GM23338 (cell line): ENCODE data around the gene GLRX. TPM values are rescaled to one million over a fixed set of nuclear protein-coding genes. Genes with fewer than 3 reads are reported as not detected.

Experiments
- ATAC-seq: fragments of 200-7000 bp; cut with Tn5 transposase; 3 replicates; pipeline ENCODE4 v1.9.1; 2020
- DNase-seq: peaks from one replicate; pipeline ENCODE4 v3.0.0-alpha.2; 2015; ENCODE audit warnings: low spot score
- H2AFZ ChIP-seq: fragments of 200-600 bp; sonication (generic); 2 replicates; pipeline ENCODE4 v1.8.0; 2016; ENCODE audit warnings: antibody characterized with exemption, mild to moderate bottlenecking, moderate library complexity
- H3F3A ChIP-seq: fragments of 200-600 bp; sonication (generic); replicated peaks from 2 replicates; pipeline ENCODE4 v1.8.0; 2017; ENCODE audit warnings: antibody characterized with exemption, mixed run types, low read depth
- H3K27ac ChIP-seq: fragments of 200-600 bp; sonication (generic); 2 replicates; pipeline ENCODE4 v1.6.1; 2016; ENCODE audit warnings: low read depth
- H3K27me3 ChIP-seq: fragments of 200-600 bp; sonication (generic); 2 replicates; pipeline ENCODE4 v1.8.0; 2016; ENCODE audit warnings: mild to moderate bottlenecking, mixed run types, moderate library complexity; ENCODE audit not compliant: insufficient read depth
- H3K36me3 ChIP-seq: fragments of 200-600 bp; sonication (generic); 2 replicates; pipeline ENCODE4 v1.8.0; 2016; ENCODE audit warnings: mild to moderate bottlenecking; ENCODE audit not compliant: insufficient read depth
- H3K4me1 ChIP-seq: fragments of 200-600 bp; sonication (generic); 2 replicates; pipeline ENCODE4 v1.8.0; 2016; ENCODE audit warnings: mild to moderate bottlenecking, moderate library complexity; ENCODE audit not compliant: insufficient read depth
- H3K4me2 ChIP-seq: fragments of 200-600 bp; sonication (generic); 2 replicates; pipeline ENCODE4 v1.7.1; 2017; ENCODE audit warnings: mixed run types
- H3K4me3 ChIP-seq: fragments of 200-600 bp; sonication (generic); 2 replicates; pipeline ENCODE4 v1.6.1; 2016; ENCODE audit warnings: mixed run types
- H3K79me2 ChIP-seq: fragments of 200-600 bp; sonication (generic); replicated peaks from 2 replicates; pipeline ENCODE4 v1.8.0; 2017; ENCODE audit warnings: mild to moderate bottlenecking; ENCODE audit not compliant: insufficient read depth
- H3K9me2 ChIP-seq: fragments of 200-600 bp; sonication (generic); 2 replicates; pipeline ENCODE4 v1.8.0; 2017; ENCODE audit not compliant: insufficient read depth
- H4K20me1 ChIP-seq: fragments of 200-600 bp; sonication (generic); replicated peaks from 2 replicates; pipeline ENCODE4 v1.8.0; 2017; ENCODE audit warnings: mild to moderate bottlenecking; ENCODE audit not compliant: insufficient read depth
- H3K27ac Mint-ChIP-seq: 2 replicates; pipeline ENCODE4 v1.8.0; 2020; ENCODE audit warnings: inconsistent platforms, mild to moderate bottlenecking, moderate library complexity, mixed read lengths
- H3K27me3 Mint-ChIP-seq: 3 replicates; pipeline ENCODE4 v1.8.0; 2022; ENCODE audit warnings: low read depth, mild to moderate bottlenecking, moderate library complexity, mixed read lengths, inconsistent platforms; ENCODE audit not compliant: insufficient read depth, poor library complexity
- H3K36me3 Mint-ChIP-seq: 3 replicates; pipeline ENCODE4 v1.8.0; 2021; ENCODE audit warnings: low read depth, mild to moderate bottlenecking, inconsistent platforms, moderate library complexity, mixed read lengths
- H3K4me1 Mint-ChIP-seq: 3 replicates; pipeline ENCODE4 v1.8.0; 2020; ENCODE audit warnings: mild to moderate bottlenecking, inconsistent platforms, mixed read lengths
- H3K4me3 Mint-ChIP-seq: 3 replicates; pipeline ENCODE4 v1.8.0; 2021; ENCODE audit warnings: moderate library complexity, mild to moderate bottlenecking, inconsistent platforms, mixed read lengths
- H3K9me3 Mint-ChIP-seq: 3 replicates; pipeline ENCODE4 v1.8.0; 2020; ENCODE audit warnings: moderate library complexity, mild to moderate bottlenecking, inconsistent platforms, mixed read lengths
- CREB1 ChIP-seq: fragments of 250-450 bp; sonication (Bioruptor Pico); IDR thresholded peaks from 2 replicates; pipeline ENCODE4 v1.5.0; 2020; ENCODE audit warnings: low read depth, mild to moderate bottlenecking, moderate library complexity
- EZH2phosphoT487 ChIP-seq: fragments of 200-600 bp; sonication (generic); IDR thresholded peaks from one replicate; pipeline ENCODE4 v1.8.1; 2018; ENCODE audit warnings: antibody characterized with exemption; ENCODE audit not compliant: unreplicated experiment
- JUNB ChIP-seq: IDR thresholded peaks from one replicate; pipeline ENCODE4 v1.6.1; 2016; ENCODE audit warnings: antibody characterized with exemption; ENCODE audit not compliant: unreplicated experiment
- NANOG ChIP-seq: IDR thresholded peaks from 2 replicates; pipeline ENCODE4 v1.6.1; 2016; ENCODE audit warnings: antibody characterized with exemption, borderline replicate concordance
- POLR2AphosphoS5 ChIP-seq: IDR thresholded peaks from 2 replicates; pipeline ENCODE4 v1.6.1; 2016; ENCODE audit warnings: antibody characterized with exemption, low read depth
- STAT1 ChIP-seq: IDR thresholded peaks from one replicate; pipeline ENCODE4 v1.6.1; 2016; ENCODE audit warnings: antibody characterized with exemption; ENCODE audit not compliant: unreplicated experiment
- ZNF114 ChIP-seq: fragments of 250-450 bp; sonication (Bioruptor Pico); IDR thresholded peaks from 2 replicates; pipeline ENCODE4 v1.5.0; 2020; ENCODE audit warnings: mild to moderate bottlenecking, moderate library complexity
- polyA plus RNA-seq: library from polyadenylated mRNA; unstranded; fragments of >200 nt; fragmentation: Nextera tagmentation; extraction: Ambion mirVana; gene quantifications from 2 replicates; pipeline ENCODE4 v1.2.1, GENCODE V29; 2016
- total RNA-seq: library from RNA; depleted of rRNA; stranded (reverse); fragments of >200 nt; shearing (Covaris generic); gene quantifications from 2 replicates; pipeline ENCODE4 v1.2.3, GENCODE V29; 2014
- TF ChIP-seq, protein P1 (sequence below): IDR thresholded peaks from 2 replicates; pipeline ENCODE4 v1.6.1; 2016; ENCODE audit warnings: antibody characterized with exemption
- TF ChIP-seq, protein P2 (sequence below), 2 experiments: fragments of 200-600 bp in 1 of 2; sonication (generic) in 1 of 2; conservative IDR thresholded peaks; 2 replicates each; pipeline versions ENCODE4 v1.5.1 to v1.6.1; 2016 to 2017; ENCODE audit warnings: antibody characterized with exemption in 2 of 2, low read depth in 2 of 2, mild to moderate bottlenecking in 2 of 2, moderate library complexity in 1 of 2
- TF ChIP-seq, protein P3 (sequence below): fragments of 250-450 bp; sonication (Bioruptor Pico); IDR thresholded peaks from 2 replicates; pipeline ENCODE4 v1.5.0; 2020; ENCODE audit warnings: mild to moderate bottlenecking, moderate library complexity
- TF ChIP-seq, protein P4 (sequence below): IDR thresholded peaks from one replicate; pipeline ENCODE4 v1.6.1; 2018; ENCODE audit warnings: antibody characterized with exemption; ENCODE audit not compliant: unreplicated experiment

Gene GLRX
- total and polyA plus RNA-seq, 2 experiments from 2014 or later, result 9.5 to 42.2 TPM

DNA sequence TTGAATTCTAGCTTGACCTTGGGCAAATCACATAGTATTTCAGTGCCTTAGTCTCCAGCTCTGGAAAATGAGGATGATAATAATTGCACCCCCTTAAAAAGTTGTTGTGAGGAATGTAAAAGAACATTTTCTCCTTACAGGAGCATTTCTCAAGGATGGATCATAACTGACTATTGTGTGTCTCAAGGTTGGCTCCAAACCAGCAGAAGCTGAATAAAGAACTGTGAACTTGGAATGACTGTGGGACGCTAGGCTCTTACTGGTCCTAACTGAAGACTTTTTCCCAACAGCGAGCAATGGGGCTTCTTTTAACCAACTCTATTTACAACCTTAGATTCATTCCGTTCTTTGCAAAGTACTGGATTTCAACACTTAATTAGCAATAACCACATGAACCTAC, 26.2 kb upstream of the GLRX start:
- no peaks in the 10 kb centered on the region for H3K27me3 Mint-ChIP-seq
- ATAC-seq (no peak), DNase-seq (no peak)
- no peaks in the 10 kb centered on the region for H3K4me1 Mint-ChIP-seq
- no peak overlapping the region for H3K27ac Mint-ChIP-seq
- H3K27ac ChIP-seq, result no peak overlapping the region
- H3K27me3 ChIP-seq, result no peaks in the 10 kb centered on the region
- H3K4me3 Mint-ChIP-seq, result no peak overlapping the region
- H3K4me1 ChIP-seq, result no peaks in the 10 kb centered on the region
- no peaks in the 10 kb centered on the region for H3K9me3 Mint-ChIP-seq
- no peak overlapping the region for H2AFZ ChIP-seq
- no peaks in the 10 kb centered on the region for H3K36me3 ChIP-seq
- no peaks in the 10 kb centered on the region for H3F3A ChIP-seq
- no peak overlapping the region for H3K4me2 ChIP-seq
- no peak for TF ChIP-seq NANOG
- TF ChIP-seq, protein P1, sequence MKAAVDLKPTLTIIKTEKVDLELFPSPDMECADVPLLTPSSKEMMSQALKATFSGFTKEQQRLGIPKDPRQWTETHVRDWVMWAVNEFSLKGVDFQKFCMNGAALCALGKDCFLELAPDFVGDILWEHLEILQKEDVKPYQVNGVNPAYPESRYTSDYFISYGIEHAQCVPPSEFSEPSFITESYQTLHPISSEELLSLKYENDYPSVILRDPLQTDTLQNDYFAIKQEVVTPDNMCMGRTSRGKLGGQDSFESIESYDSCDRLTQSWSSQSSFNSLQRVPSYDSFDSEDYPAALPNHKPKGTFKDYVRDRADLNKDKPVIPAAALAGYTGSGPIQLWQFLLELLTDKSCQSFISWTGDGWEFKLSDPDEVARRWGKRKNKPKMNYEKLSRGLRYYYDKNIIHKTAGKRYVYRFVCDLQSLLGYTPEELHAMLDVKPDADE, result no peak
- TF ChIP-seq ZNF114 (CRISPR knock-in tag), result no peak
- no peak for TF ChIP-seq POLR2AphosphoS5
- TF ChIP-seq, protein P2, sequence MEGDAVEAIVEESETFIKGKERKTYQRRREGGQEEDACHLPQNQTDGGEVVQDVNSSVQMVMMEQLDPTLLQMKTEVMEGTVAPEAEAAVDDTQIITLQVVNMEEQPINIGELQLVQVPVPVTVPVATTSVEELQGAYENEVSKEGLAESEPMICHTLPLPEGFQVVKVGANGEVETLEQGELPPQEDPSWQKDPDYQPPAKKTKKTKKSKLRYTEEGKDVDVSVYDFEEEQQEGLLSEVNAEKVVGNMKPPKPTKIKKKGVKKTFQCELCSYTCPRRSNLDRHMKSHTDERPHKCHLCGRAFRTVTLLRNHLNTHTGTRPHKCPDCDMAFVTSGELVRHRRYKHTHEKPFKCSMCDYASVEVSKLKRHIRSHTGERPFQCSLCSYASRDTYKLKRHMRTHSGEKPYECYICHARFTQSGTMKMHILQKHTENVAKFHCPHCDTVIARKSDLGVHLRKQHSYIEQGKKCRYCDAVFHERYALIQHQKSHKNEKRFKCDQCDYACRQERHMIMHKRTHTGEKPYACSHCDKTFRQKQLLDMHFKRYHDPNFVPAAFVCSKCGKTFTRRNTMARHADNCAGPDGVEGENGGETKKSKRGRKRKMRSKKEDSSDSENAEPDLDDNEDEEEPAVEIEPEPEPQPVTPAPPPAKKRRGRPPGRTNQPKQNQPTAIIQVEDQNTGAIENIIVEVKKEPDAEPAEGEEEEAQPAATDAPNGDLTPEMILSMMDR (conservative IDR thresholded peaks at IDR 0.05; ENCODE audit: low read depth in 2 of 2), result no peak
- no peak for TF ChIP-seq EZH2phosphoT487
- TF ChIP-seq CREB1 (CRISPR knock-in tag), result no peak
- TF ChIP-seq, protein P3, sequence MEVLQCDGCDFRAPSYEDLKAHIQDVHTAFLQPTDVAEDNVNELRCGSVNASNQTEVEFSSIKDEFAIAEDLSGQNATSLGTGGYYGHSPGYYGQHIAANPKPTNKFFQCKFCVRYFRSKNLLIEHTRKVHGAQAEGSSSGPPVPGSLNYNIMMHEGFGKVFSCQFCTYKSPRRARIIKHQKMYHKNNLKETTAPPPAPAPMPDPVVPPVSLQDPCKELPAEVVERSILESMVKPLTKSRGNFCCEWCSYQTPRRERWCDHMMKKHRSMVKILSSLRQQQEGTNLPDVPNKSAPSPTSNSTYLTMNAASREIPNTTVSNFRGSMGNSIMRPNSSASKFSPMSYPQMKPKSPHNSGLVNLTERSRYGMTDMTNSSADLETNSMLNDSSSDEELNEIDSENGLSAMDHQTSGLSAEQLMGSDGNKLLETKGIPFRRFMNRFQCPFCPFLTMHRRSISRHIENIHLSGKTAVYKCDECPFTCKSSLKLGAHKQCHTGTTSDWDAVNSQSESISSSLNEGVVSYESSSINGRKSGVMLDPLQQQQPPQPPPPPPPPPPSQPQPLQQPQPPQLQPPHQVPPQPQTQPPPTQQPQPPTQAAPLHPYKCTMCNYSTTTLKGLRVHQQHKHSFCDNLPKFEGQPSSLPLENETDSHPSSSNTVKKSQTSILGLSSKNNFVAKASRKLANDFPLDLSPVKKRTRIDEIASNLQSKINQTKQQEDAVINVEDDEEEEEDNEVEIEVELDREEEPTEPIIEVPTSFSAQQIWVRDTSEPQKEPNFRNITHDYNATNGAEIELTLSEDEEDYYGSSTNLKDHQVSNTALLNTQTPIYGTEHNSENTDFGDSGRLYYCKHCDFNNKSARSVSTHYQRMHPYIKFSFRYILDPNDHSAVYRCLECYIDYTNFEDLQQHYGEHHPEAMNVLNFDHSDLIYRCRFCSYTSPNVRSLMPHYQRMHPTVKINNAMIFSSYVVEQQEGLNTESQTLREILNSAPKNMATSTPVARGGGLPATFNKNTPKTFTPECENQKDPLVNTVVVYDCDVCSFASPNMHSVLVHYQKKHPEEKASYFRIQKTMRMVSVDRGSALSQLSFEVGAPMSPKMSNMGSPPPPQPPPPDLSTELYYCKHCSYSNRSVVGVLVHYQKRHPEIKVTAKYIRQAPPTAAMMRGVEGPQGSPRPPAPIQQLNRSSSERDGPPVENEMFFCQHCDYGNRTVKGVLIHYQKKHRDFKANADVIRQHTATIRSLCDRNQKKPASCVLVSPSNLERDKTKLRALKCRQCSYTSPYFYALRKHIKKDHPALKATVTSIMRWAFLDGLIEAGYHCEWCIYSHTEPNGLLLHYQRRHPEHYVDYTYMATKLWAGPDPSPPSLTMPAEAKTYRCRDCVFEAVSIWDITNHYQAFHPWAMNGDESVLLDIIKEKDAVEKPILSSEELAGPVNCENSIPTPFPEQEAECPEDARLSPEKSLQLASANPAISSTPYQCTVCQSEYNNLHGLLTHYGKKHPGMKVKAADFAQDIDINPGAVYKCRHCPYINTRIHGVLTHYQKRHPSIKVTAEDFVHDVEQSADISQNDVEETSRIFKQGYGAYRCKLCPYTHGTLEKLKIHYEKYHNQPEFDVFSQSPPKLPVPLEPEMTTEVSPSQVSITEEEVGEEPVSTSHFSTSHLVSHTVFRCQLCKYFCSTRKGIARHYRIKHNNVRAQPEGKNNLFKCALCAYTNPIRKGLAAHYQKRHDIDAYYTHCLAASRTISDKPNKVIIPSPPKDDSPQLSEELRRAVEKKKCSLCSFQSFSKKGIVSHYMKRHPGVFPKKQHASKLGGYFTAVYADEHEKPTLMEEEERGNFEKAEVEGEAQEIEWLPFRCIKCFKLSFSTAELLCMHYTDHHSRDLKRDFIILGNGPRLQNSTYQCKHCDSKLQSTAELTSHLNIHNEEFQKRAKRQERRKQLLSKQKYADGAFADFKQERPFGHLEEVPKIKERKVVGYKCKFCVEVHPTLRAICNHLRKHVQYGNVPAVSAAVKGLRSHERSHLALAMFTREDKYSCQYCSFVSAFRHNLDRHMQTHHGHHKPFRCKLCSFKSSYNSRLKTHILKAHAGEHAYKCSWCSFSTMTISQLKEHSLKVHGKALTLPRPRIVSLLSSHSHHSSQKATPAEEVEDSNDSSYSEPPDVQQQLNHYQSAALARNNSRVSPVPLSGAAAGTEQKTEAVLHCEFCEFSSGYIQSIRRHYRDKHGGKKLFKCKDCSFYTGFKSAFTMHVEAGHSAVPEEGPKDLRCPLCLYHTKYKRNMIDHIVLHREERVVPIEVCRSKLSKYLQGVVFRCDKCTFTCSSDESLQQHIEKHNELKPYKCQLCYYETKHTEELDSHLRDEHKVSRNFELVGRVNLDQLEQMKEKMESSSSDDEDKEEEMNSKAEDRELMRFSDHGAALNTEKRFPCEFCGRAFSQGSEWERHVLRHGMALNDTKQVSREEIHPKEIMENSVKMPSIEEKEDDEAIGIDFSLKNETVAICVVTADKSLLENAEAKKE, result no peak
- no peak for TF ChIP-seq STAT1
- TF ChIP-seq JUNB, result no peak
- TF ChIP-seq, protein P4, sequence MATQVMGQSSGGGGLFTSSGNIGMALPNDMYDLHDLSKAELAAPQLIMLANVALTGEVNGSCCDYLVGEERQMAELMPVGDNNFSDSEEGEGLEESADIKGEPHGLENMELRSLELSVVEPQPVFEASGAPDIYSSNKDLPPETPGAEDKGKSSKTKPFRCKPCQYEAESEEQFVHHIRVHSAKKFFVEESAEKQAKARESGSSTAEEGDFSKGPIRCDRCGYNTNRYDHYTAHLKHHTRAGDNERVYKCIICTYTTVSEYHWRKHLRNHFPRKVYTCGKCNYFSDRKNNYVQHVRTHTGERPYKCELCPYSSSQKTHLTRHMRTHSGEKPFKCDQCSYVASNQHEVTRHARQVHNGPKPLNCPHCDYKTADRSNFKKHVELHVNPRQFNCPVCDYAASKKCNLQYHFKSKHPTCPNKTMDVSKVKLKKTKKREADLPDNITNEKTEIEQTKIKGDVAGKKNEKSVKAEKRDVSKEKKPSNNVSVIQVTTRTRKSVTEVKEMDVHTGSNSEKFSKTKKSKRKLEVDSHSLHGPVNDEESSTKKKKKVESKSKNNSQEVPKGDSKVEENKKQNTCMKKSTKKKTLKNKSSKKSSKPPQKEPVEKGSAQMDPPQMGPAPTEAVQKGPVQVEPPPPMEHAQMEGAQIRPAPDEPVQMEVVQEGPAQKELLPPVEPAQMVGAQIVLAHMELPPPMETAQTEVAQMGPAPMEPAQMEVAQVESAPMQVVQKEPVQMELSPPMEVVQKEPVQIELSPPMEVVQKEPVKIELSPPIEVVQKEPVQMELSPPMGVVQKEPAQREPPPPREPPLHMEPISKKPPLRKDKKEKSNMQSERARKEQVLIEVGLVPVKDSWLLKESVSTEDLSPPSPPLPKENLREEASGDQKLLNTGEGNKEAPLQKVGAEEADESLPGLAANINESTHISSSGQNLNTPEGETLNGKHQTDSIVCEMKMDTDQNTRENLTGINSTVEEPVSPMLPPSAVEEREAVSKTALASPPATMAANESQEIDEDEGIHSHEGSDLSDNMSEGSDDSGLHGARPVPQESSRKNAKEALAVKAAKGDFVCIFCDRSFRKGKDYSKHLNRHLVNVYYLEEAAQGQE, result no peak
- H3K79me2 ChIP-seq, result no peaks in the 10 kb centered on the region
- H4K20me1 ChIP-seq, result no peaks in the 10 kb centered on the region
- H3K36me3 Mint-ChIP-seq, result no peaks in the 10 kb centered on the region
- no peaks in the 10 kb centered on the region for H3K9me2 ChIP-seq
- no peak overlapping the region for H3K4me3 ChIP-seq
